ENCODE measurements around the gene LCE1D.

- TF ChIP-seq POLR2A (IDR thresholded peaks at IDR 0.05) = no peak
- TF ChIP-seq CTCF (IDR thresholded peaks at IDR 0.05) = no peak
- TF ChIP-seq POLR2AphosphoS5 (IDR thresholded peaks at IDR 0.05) = no peak
- TF ChIP-seq EP300 (IDR thresholded peaks at IDR 0.05) = no peak
These were observed 4.8 kb downstream of the LCE1D start for GRCh38 chr1:152801333-152801732.
